DMS79 (cell line): Measurements from ENCODE around the gene BCL11A.

Source experiments
- DNase-seq: peaks from one replicate; lab custom pipeline; 2025; lab: John Stamatoyannopoulos, UW

The BCL11A gene

GRCh38 chr2:60461421-60462108, 91.9 kb downstream of the BCL11A start:
- no peak for DNase-seq

DNA sequence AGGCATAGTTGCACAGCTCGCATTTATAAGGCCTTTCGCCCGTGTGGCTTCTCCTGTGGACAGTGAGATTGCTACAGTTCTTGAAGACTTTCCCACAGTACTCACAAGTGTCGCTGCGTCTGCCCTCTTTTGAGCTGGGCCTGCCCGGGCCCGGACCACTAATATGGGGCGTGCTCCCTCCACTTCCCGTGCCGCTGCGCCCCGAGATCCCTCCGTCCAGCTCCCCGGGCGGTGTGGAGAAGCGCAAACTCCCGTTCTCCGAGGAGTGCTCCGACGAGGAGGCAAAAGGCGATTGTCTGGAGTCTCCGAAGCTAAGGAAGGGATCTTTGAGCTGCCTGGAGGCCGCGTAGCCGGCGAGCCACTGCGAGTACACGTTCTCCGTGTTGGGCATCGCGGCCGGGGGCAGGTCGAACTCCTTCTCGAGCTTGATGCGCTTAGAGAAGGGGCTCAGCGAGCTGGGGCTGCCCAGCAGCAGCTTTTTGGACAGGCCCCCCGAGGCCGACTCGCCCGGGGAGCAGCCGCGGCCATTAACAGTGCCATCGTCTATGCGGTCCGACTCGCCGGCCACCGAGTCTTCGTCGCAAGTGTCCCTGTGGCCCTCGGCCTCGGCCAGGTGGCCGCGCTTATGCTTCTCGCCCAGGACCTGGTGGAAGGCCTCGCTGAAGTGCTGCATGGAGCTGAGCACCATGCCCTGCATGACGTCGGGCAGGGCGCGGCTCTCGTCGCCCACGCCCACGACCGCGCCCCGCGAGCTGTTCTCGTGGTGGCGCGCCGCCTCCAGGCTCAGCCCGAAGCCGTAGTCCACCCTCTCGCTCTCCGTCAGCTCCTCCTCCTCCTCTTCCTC, 92.7 kb downstream of the BCL11A start:
- no peak for DNase-seq

GRCh38 chr2:60459851-60460250, 93.6 kb downstream of the BCL11A start:
- no peak for DNase-seq

- no peak for DNase-seq
Observed at GRCh38 chr2:60456115-60456770, 97.2 kb downstream of the BCL11A start.

- DNase-seq = no peak
Observed at GRCh38 chr2:60453872-60454271, 99.6 kb downstream of the BCL11A start.

DNA sequence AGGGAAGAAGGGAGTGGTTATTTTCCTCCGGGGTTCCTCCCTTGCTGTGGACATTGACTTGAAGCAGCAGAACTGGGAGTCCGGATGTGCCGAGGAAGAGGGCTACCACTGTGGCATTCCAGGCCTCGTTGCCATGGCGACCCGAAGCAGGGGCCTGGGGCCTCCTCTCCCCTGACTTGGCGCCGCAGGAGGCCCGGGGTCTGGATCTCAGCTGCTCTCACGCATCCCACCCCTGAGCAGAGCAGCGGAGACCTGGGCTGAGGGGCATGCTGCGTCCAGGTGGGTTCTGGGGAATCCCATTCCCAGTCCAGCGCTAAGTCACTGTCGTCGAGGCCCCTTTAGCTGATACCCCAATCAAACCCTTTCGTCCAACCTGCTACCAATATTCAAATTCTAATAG, 100.2 kb downstream of the BCL11A start:
- no peak for DNase-seq

- no peak for DNase-seq
Observed at GRCh38 chr2:60450488-60450887, 103.0 kb downstream of the BCL11A start.

- DNase-seq = no peak
Observed at GRCh38 chr2:60447943-60448342, 105.5 kb downstream of the BCL11A start.

DNA sequence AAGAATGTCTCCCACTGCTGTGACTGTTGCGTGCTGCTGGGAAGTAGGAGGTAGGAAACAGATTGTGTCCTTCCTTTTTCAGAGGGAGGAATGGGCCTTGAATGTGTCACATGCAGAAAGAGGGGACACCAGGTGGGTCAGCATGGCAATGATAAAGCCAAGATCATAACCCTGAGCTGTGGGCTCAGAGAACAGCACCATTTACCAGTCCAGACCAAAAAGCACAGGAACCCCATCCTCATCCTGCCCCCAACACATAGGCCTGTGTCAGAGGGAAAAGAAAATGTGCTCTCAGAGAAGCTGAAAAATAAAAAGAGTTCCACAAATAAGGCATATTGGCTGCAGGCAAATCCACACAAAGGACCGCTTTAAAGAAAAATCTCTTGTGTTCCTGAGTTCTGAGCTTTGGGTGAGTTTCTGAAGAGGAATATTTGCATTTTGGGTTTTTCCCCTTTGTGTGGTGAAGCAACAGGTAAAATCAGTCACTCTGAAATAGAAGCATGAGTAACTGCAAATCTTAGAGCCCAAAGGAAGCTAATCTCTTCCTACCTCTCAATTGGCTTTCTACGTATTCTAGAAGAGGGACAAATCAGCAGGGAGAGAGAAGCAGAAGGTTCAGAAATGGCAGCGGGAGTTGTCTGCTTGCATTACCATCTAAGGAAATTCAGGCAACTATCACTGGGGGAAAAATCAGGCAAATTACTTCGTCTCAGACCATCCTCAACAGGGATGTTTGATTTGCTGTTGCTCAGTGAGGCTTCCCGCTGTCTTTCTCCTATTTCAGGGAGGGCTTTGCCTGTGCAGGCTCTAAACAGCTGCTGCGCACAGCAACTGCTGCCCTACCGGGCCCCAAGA, 106.8 kb downstream of the BCL11A start:
- DNase-seq = no peak

GRCh38 chr2:60445684-60446179, 107.7 kb downstream of the BCL11A start:
- no peak for DNase-seq

GRCh38 chr2:60442608-60443007, 110.8 kb downstream of the BCL11A start:
- no peak for DNase-seq

DNA sequence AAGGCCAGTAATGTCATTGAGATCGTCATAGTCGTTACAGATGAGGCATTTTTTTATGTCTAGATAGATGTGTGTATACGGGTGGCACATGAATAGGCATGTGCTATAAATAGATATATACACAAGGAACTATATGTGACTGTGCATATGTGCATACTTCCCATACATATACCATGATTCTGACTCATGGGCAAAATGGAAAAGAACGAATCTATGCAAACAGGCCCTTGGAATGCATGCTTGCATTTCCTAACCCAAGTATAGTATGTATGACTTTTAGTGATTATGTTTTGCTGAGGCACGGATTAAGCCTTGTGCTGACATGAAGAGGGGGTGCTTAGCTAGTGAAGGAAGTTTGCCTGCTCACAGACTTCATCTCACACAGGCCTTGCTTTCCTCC, 111.7 kb downstream of the BCL11A start:
- no peak for DNase-seq

DNA sequence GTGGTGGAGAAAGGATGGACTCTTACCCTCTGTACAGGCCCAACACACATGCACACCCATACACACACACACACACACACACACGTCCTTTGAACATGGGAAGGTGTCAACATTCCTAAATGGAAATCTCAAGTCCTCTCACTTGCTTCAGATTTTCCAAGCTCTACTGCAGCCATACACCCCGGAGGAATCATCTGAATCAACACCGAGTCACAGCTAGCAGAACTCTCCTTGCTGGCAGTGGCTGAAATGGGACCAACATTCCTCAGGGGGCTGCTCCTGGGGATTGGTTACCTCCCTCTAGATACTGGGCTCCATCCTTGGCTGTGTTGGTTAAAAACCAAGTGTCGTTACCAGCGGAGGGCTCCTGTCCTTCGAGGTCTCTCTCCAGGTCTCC, 112.7 kb downstream of the BCL11A start:
- DNase-seq = no peak

GRCh38 chr2:60440079-60440766, 113.2 kb downstream of the BCL11A start:
- no peak for DNase-seq

- DNase-seq = no peak
Observed at GRCh38 chr2:60439219-60439974, 114.1 kb downstream of the BCL11A start.

DNA sequence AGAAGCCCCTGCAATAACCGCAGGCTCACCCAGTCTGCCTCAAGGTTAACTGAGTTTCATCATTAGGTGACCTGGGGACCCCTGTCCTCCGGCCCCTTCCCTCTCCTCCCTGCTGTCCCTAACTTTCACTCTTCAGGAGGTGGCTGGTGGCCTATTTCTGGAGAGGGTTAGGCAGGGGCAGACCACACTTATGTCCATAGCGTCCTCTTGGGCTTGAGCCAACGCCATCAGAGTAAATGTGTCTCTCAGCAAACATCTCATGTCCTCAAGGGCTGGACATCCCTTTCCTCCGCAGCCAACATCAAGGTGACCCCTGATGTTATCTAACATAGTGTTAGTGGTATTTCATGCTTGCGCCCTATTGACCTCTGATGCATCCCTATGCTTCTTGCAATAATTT, 114.8 kb downstream of the BCL11A start:
- no peak for DNase-seq

DNA sequence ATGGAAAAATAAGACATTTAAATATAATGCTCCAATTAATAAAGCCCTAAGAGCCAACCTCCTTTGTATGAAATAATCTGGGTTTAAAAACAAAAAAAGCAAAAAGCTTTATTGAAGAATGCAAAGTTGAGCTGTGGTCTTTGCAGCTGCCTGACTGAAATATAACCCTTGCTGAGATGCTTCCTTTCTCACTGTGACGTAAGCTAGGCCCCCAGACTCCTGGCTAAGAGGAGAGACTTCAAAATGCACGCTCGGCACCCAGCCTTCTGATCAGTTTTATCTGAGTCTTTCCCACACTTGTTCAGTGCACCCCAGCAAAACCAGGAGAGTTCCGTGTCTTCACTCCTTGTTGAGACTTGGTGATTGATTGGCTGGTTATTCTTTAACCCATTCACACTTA, 115.3 kb downstream of the BCL11A start:
- no peak for DNase-seq

DNA sequence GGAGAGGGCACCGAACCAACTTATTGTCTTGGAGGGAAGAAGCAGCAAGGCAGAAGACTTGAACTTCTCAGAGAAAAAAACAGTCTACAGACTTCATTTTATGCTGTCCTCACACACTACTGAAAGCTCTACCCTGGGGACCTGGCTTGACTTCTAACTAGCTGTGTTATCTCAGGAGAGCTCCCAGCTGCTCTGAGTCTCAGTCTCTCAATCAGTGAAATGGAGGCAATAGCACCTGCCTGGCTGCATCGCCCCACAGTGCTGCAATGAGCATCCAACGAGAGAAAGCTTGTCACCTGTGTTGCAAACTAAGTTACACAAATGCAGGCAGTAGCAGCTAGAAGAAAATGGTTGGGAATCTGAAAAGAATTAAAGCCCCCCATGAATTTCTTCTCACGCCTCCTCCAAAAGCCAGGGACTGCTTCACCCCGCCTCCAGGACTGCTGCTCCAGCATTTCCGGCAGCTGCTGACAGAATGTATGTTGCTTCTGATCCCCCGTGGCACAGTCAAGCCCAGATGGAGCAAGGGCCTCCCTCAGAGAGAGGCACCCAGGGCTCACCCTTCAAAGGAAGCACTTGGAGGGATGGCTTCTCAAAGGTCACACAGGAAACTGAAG, 116.3 kb downstream of the BCL11A start:
- no peak for DNase-seq

DNA sequence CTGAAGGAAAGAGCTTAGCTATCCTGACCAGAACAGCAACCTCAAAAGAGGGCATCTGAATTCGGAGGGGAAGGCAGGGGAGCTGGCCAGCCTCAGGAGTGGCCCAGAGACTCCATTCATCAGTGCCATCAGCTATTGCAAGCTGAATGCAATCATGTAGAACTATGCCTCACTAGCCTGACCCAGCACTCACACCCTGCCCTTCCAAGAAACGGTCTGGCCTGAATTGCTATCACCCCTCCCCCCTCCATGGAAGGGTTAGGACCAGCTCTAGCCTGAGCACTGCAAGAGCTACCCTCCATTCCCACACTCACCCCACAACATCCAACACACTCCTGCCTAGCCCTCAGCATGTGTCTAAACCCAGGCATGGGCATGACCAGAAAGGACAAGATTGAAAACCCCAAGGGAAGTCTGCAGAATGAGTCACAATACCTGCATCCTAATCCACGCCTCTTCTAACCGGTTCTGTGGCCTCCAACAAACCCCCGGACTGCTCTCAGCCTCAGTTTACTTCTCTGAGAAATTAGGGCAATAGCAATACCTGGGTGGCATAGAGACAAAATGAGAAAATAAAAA, 120.3 kb downstream of the BCL11A start:
- no peak for DNase-seq
